Memory B cell (primary cell): ENCODE results near the gene SPATA31D4.
"Not testable (repeated sequence)": the region's sequence is repeated elsewhere in the genome, so short reads cannot be mapped to it uniquely, and the experiment has no call there.

Source experiments
- ATAC-seq: fragments of 150-1000 bp; cut with Tn5 transposase; 2 replicates; pipeline ENCODE4 v1.10.0; 2021; ENCODE audit warnings: low read depth, mild to moderate bottlenecking, moderate library complexity
- DNase-seq, 2 donors: peaks; one replicate each; pipeline ENCODE4 v3.0.0; 2022; ENCODE audit warnings: low spot score in 2 of 2
- H3K27ac Mint-ChIP-seq: one replicate; pipeline ENCODE4 v1.8.0; 2022; ENCODE audit warnings: mild to moderate bottlenecking, moderate library complexity, mixed read lengths
- H3K27me3 Mint-ChIP-seq: one replicate; pipeline ENCODE4 v1.8.0; 2022; ENCODE audit warnings: mixed read lengths
- H3K36me3 Mint-ChIP-seq: one replicate; pipeline ENCODE4 v1.8.0; 2022; ENCODE audit warnings: mild to moderate bottlenecking, mixed read lengths
- H3K4me1 Mint-ChIP-seq: one replicate; pipeline ENCODE4 v1.8.0; 2022; ENCODE audit warnings: mixed read lengths
- H3K4me3 Mint-ChIP-seq: one replicate; pipeline ENCODE4 v1.8.0; 2022; ENCODE audit warnings: mild to moderate bottlenecking, moderate library complexity, mixed read lengths
- H3K9me3 Mint-ChIP-seq: one replicate; pipeline ENCODE4 v1.8.0; 2022; ENCODE audit warnings: mixed read lengths

The SPATA31D4 gene

DNA sequence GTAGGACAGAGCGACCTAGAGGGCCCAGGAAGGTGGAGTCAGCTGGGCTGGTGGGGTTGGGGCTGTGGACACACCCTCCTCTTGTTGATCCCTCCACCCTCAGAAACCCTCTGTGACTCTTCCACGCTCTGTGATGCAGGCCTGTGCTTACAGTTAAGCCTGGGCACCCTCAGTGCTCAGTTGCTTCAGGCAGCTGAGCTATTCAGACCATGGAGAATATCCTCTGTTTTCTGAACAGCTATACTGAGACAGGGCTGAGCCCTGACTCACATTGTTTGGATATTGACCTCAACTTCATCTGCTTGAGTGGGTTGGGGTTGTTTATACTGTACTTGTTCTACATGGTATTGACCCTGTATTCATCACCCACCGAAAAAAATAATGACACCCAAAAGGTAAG lies at the start of gene SPATA31D4:
Gene SPATA31D4 (plus strand): TSS at position 124 of the 400 bp plus-strand sequence. CDS start 86 bp downstream, at position 210.
- not testable (repeated sequence) for H3K27ac Mint-ChIP-seq, ATAC-seq, H3K36me3 Mint-ChIP-seq, H3K27me3 Mint-ChIP-seq, H3K4me1 Mint-ChIP-seq, H3K4me3 Mint-ChIP-seq, H3K9me3 Mint-ChIP-seq, DNase-seq

DNA sequence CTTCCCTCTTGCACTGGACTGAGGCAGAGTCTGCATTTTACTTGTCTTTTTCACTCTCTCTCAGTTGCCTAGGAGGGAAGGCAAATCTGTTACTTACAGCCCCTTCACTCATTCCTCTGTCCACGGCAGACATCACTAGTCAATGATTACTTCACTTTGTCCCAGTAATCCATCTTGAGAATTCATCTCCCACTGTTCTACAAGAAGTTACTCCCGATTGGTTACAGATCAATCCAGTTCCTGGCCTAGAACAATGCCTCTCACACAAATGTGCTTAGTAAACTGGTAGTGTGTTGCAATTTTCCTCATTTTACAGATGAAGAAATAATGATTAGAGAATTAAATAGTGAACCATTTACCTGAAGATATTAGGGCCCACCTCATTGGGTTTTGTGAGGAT lies 49.7 kb upstream of the SPATA31D4 start:
- DNase-seq (no peak), ATAC-seq (no peak)
- H3K9me3 Mint-ChIP-seq = no peaks in the 10 kb centered on the region
- H3K27me3 Mint-ChIP-seq = peaks cover 2% of the 10 kb centered on the region
- no peak overlapping the region for H3K4me3 Mint-ChIP-seq
- no peak overlapping the region for H3K27ac Mint-ChIP-seq
- no peaks in the 10 kb centered on the region for H3K36me3 Mint-ChIP-seq
- H3K4me1 Mint-ChIP-seq = no peaks in the 10 kb centered on the region

DNA sequence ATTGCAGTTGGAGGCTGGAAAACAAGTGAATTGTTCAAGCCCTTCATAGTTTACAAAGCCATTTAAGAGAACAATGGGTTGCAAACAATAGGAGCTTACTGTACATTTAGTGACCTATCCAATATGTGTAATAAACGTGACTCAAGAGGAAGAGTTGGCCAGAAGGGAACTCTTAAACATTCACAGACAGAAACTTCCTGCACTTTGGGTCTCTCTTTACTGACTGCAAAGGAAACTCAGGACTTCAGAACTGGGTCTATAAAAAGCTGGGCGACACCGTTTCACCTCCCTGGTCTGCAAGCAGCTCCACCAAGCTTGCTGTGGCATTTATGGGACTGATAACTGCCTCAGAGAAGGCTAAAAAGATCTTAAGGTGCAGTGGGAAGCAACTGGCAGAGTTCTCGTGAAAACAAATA lies 48.7 kb upstream of the SPATA31D4 start:
- no peak overlapping the region for H3K4me3 Mint-ChIP-seq
- no peak for ATAC-seq
- no peaks in the 10 kb centered on the region for H3K36me3 Mint-ChIP-seq
- DNase-seq = no peak
- no peaks in the 10 kb centered on the region for H3K9me3 Mint-ChIP-seq
- no peaks in the 10 kb centered on the region for H3K4me1 Mint-ChIP-seq
- peaks cover 2% of the 10 kb centered on the region for H3K27me3 Mint-ChIP-seq
- no peak overlapping the region for H3K27ac Mint-ChIP-seq

DNA sequence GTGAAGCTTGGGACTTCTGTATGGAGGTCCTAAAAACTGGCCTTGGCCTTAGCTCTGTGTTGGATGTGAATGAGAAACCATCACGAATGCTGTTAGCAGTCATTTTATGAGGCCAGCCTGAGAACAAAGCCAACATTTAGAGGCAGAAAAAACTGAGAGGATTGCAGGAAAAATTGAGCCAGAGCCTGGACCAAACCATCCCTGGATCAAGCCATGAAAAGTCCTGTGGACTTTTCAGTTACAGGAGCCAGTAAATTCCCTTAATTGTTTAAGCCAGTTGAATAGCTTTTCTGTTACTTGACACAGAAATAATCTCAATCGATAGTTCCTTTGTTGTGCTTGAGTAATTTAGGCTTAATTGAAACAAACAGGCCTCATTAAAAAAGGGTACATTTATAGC lies 42.6 kb upstream of the SPATA31D4 start:
- no peak for DNase-seq
- Mint-ChIP-seq H3K9me3 (no peaks in the 10 kb centered on the region), H3K36me3 (no peaks in the 10 kb centered on the region), H3K27me3 (peaks cover 5% of the 10 kb centered on the region), H3K4me1 (no peaks in the 10 kb centered on the region), H3K4me3 (no peak overlapping the region), H3K27ac (no peak overlapping the region)
- no peak for ATAC-seq

DNA sequence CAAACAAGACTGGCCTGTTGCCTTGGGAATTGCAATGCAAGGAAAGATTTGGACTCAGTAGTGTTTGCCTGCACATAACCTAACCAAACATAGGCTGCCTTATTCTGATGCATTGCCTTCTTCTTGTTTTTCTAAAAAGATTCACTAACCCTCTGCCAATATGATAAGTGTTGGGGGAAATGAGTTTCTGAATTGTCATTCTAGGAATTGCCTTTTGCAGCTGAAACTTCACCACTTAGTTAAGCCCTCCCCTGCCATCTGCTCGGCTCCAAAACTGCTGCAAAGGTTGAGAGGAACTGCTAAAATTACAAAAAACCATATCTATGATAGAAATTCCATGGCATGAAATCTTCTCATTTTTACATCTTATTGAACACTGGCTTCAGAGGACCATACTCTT lies 41.6 kb upstream of the SPATA31D4 start:
- no peaks in the 10 kb centered on the region for H3K4me1 Mint-ChIP-seq
- peaks cover 2% of the 10 kb centered on the region for H3K36me3 Mint-ChIP-seq
- DNase-seq (no peak), ATAC-seq (no peak)
- peaks cover 5% of the 10 kb centered on the region for H3K27me3 Mint-ChIP-seq
- H3K9me3 Mint-ChIP-seq = no peaks in the 10 kb centered on the region
- H3K4me3 Mint-ChIP-seq = no peak overlapping the region
- H3K27ac Mint-ChIP-seq = no peak overlapping the region

DNA sequence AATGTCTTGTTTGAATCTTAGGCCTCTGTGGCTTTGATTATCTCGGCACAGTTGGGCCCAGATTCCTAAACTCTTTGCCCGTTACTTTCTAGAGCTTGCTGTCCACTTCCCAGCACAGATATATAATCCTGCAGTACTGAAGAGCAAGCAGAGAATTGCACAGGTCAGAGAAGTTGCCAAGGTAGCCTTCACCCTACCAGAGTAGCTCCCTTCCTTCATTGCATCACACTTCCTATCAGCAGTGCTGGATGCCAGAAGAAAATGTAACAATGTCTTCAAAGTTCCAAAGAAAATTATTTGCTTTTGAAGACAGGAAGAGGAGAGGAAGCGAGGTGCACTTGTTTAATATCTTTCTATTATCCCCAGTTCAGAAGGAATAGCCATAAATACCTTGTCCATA lies 38.1 kb upstream of the SPATA31D4 start:
- Mint-ChIP-seq H3K27me3 (peaks cover 5% of the 10 kb centered on the region), H3K9me3 (no peaks in the 10 kb centered on the region)

DNA sequence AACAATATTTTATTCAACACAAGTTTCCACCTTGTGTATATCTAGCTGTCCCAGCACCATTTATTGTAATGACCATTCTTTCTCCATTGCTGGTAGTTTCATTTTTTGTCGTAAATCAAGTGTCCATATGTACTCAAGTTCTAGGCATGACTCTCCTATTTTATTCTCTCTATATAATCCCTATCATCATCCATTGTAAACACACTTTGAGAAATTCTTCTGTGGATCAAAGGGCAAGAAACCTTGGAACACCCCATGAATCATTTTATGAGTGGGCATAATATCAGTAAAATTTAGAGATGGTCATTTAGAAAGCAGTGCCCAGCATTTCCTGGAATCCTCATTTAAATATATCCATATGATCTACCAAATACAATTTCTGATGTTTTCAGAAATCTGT lies 35.8 kb upstream of the SPATA31D4 start:
- Mint-ChIP-seq H3K27me3 (peaks cover 9% of the 10 kb centered on the region), H3K36me3 (peaks cover 2% of the 10 kb centered on the region), H3K27ac (no peak overlapping the region), H3K9me3 (no peaks in the 10 kb centered on the region), H3K4me3 (no peak overlapping the region), H3K4me1 (peaks cover 3% of the 10 kb centered on the region)
- ATAC-seq (no peak), DNase-seq (no peak)

More for the DNA sequence above, 38.1 kb upstream of the SPATA31D4 start:
- no peak overlapping the region for H3K4me3 Mint-ChIP-seq
- H3K36me3 Mint-ChIP-seq = peaks cover 2% of the 10 kb centered on the region
- DNase-seq (no peak), ATAC-seq (no peak)
- H3K27ac Mint-ChIP-seq = no peak overlapping the region
- H3K4me1 Mint-ChIP-seq = no peaks in the 10 kb centered on the region

DNA sequence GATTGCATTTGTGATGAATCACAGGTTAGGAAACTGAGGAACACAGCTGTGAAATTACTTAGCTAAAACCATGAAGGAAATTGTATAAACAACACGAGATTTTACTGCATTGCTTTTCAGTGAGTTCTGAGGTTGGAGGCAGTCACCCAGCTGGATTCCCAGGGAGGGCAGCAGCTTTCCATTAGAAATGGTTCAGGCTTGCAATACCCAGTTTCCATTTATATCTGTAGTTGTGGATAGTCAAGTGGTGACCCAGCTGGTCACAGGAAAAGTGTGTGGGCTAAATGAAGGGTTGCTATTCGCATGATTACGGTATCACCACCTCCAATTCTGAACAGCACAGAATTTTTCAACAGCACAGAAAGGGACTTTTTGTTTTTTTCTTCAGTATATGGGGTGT lies 34.3 kb upstream of the SPATA31D4 start:
- Mint-ChIP-seq H3K4me1 (peaks cover 3% of the 10 kb centered on the region), H3K9me3 (no peaks in the 10 kb centered on the region), H3K36me3 (peaks cover 2% of the 10 kb centered on the region), H3K27me3 (peaks cover 7% of the 10 kb centered on the region), H3K27ac (no peak overlapping the region), H3K4me3 (no peak overlapping the region)
- DNase-seq = no peak
- no peak for ATAC-seq

DNA sequence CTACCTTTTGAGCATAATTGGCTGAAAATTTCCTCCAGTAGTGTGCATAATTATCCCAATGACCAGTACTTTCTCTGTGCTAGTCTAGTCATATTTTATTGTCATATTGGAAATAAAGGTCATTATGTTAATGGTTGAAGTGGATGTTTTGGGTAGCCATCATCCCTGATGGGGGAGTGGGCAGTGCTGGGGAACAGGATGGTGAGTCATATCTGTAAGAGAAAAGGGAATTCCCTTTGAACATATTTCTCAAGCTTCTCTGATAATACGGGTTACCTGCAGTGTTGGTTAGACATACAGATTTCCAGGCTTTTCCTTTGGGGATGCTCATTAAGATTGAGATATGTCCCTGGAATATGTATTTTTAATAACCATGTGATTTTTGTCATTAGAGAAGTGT lies 33.3 kb upstream of the SPATA31D4 start:
- DNase-seq (no peak), ATAC-seq (no peak)
- no peak overlapping the region for H3K4me3 Mint-ChIP-seq
- H3K36me3 Mint-ChIP-seq = peaks cover 2% of the 10 kb centered on the region
- H3K27me3 Mint-ChIP-seq = peaks cover 7% of the 10 kb centered on the region
- no peak overlapping the region for H3K27ac Mint-ChIP-seq
- peaks cover 3% of the 10 kb centered on the region for H3K4me1 Mint-ChIP-seq
- H3K9me3 Mint-ChIP-seq = no peaks in the 10 kb centered on the region

DNA sequence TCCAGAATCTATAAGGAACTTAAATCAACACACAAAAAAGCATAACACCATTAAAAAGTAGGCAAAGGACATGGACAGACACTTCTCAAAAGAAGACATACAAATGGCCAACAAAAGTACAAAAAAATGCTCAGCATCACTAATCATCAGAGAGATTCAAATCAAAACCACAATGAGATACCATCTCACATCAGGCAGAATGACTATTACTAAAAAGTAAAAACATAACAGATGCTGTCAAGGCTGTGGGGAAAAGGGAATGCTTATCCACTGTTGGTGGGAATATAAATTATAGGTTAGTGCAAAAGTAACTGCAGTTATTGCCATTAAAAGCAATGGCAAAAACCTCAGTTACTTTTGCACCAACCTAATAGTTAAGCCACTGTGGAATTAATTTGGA lies 32.2 kb upstream of the SPATA31D4 start:
- H3K4me3 Mint-ChIP-seq = no peak overlapping the region
- peaks cover 5% of the 10 kb centered on the region for H3K27me3 Mint-ChIP-seq
- peaks cover 6% of the 10 kb centered on the region for H3K4me1 Mint-ChIP-seq
- ATAC-seq = no peak
- no peak overlapping the region for H3K27ac Mint-ChIP-seq
- peaks cover 2% of the 10 kb centered on the region for H3K36me3 Mint-ChIP-seq
- no peaks in the 10 kb centered on the region for H3K9me3 Mint-ChIP-seq
- no peak for DNase-seq

DNA sequence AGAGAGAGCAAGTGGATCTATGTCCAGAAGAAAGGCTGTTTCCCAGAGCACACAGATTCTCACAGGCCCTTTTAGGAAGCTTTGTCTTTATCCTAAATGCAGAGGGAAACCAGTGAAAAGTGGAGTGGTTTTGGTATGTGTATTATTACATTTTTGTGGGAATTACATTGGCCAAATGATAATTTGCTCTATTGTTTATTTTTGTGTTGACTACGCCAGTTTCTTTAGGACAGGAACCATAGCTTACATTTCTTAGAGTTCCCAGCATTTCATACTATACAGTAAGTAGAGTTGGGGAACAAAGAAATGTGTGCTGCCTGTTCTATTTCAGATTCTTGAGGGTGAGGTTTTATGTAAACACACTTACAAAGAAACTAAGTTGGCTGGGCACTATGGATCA lies 29.4 kb upstream of the SPATA31D4 start:
- H3K4me3 Mint-ChIP-seq = no peak overlapping the region
- H3K27me3 Mint-ChIP-seq = peaks cover 5% of the 10 kb centered on the region
- H3K27ac Mint-ChIP-seq = no peak overlapping the region
- H3K36me3 Mint-ChIP-seq = no peaks in the 10 kb centered on the region
- H3K9me3 Mint-ChIP-seq = no peaks in the 10 kb centered on the region
- ATAC-seq (no peak), DNase-seq (no peak)
- H3K4me1 Mint-ChIP-seq = peaks cover 6% of the 10 kb centered on the region

DNA sequence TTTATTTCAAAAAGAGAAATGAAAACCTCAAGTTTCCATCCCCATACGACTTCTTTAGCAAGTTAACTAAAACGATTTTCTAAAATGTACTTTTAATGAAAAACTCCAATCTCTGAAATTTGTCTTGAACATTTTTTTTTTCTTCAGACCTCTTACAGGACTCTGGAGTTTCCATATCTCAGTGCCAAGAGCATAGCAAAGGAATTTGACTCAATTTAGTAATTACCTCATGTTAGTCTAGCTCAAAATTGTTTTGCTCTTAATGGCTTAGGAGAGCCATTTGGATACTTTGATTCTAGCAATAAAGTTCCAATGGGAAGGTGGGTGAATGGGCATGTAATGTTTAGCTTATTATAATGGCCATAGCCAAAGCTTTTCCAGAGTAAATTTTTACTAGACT lies 26.0 kb upstream of the SPATA31D4 start:
- Mint-ChIP-seq H3K27me3 (peaks cover 2% of the 10 kb centered on the region), H3K4me1 (peaks cover 2% of the 10 kb centered on the region), H3K36me3 (no peaks in the 10 kb centered on the region), H3K4me3 (no peak overlapping the region), H3K27ac (no peak overlapping the region), H3K9me3 (no peaks in the 10 kb centered on the region)
- DNase-seq (no peak), ATAC-seq (no peak)

DNA sequence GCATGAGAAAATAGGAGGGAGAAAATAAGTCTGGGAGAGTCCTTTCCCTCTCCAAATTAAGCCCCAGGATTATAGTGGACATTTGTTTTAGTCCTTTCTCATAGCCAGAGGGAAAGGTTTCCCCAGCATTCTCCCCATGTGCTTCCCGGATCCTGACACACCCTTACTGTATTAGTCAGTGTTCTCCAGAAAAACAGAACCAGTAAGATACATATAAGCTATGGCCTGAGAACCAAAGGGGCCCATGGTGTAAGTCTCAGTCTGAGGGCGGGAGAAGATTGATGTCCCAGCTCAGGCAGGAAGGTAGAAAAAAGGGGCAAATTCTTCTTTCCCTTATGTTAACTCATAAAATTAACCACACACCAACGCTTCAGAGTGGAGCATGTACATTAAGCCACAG lies 25.6 kb upstream of the SPATA31D4 start:
- ATAC-seq = no peak
- no peaks in the 10 kb centered on the region for H3K9me3 Mint-ChIP-seq
- H3K4me1 Mint-ChIP-seq = peaks cover 2% of the 10 kb centered on the region
- H3K36me3 Mint-ChIP-seq = no peaks in the 10 kb centered on the region
- no peak overlapping the region for H3K27ac Mint-ChIP-seq
- no peak overlapping the region for H3K4me3 Mint-ChIP-seq
- DNase-seq = no peak
- peaks cover 2% of the 10 kb centered on the region for H3K27me3 Mint-ChIP-seq

DNA sequence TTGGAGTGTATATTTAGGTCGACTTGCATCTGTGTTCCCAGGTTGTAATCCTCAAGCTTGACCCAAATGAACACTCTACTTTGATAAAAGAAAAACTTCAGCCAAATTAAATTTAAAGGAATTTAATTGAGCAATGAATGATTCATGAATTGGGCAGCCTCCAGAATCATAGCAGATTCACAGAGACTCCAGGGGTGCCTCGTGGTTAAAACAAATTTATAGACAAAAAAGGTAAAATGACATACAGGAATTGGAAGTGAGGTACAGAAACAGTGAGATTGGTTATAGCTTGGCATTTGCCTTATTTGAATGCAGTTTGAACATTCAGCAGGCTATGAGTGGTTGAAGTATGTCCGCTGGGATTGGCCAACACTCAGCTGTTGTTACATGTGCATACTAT lies 21.6 kb upstream of the SPATA31D4 start:
- Mint-ChIP-seq H3K4me3 (no peak overlapping the region), H3K27me3 (no peaks in the 10 kb centered on the region), H3K9me3 (no peaks in the 10 kb centered on the region), H3K27ac (no peak overlapping the region), H3K4me1 (no peaks in the 10 kb centered on the region), H3K36me3 (no peaks in the 10 kb centered on the region)
- no peak for DNase-seq
- no peak for ATAC-seq

DNA sequence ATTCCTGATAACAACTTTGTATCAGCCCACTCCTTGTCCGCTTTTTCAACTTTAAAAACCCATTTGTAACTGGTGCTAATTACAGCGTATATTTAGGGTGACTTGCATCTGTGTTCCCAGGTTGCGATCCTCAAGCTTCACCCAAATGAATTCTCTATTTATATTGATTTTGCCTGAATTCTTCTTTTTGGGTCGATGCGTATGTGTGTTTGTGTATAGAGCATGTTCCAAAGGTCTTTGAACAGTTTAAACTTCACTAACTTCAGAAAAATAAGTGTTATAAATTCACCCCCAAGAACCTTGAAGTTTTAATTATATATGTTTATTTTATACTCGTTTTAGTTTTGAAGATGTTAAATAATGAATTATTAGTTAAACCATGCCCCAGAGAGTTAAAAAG lies 16.1 kb upstream of the SPATA31D4 start:
- peaks cover 12% of the 10 kb centered on the region for H3K27me3 Mint-ChIP-seq
- DNase-seq = no peak
- ATAC-seq = no peak
- H3K27ac Mint-ChIP-seq = no peak overlapping the region
- no peaks in the 10 kb centered on the region for H3K9me3 Mint-ChIP-seq
- H3K4me1 Mint-ChIP-seq = no peaks in the 10 kb centered on the region
- H3K36me3 Mint-ChIP-seq = no peaks in the 10 kb centered on the region
- H3K4me3 Mint-ChIP-seq = no peak overlapping the region
